ENCODE measurements around the gene RNU6-1. TPM values are rescaled to one million over a fixed set of nuclear protein-coding genes. Genes with fewer than 3 reads are reported as not detected.

Gene RNU6-1
- total RNA-seq, 2 experiments from 2014 or later = not detected

DNA sequence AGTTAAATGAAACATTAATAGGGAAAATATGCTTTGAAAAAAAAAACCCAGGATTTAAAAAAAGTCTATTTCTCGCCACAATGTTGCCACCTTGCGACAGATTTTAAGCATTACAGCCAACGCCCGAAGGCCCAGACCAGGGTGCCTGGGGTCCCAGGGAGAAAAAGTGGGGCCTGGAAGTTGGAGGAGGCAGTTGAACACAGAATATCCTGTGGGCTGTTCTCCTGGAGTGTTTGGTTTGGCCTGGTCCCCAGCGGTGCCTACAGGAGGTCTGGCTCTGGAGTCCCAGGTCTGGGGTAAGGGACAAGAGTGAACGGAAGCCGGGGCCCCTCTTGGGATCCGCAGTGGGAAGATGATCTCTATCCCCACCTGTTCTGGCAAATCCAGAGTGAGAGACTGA lies 3.4 kb downstream of the RNU6-1 start:
- CTCF ChIA-PET (ENCODE audit: unreplicated experiment) = no interaction called here
- Histone ChIP-seq H3K9me2 (ENCODE audit: insufficient read depth, low read length) (no peaks in the 10 kb centered on the region), H3K4me1 (ENCODE audit: insufficient read depth, low read length, poor library complexity, severe bottlenecking) (peaks cover 73% of the 10 kb centered on the region), H4K20me1 (ENCODE audit: insufficient read depth, low read length) (no peaks in the 10 kb centered on the region), H2AFZ (ENCODE audit: low read length) (peak overlapping the region; percentile 22; the same call in 1 of the 2 replicates), H3K27ac (ENCODE audit: low read depth, low read length, poor library complexity, severe bottlenecking) (no peak overlapping the region), H3K36me3 (ENCODE audit: insufficient read depth, low read length) (no peaks in the 10 kb centered on the region), H3K4me2 (ENCODE audit: low read length) (peak overlapping the region; percentile 63; the same call in 1 of the 2 replicates), H3K79me2 (ENCODE audit: insufficient read depth, low read depth, low read length) (no peaks in the 10 kb centered on the region), H3K4me3 (ENCODE audit: low read depth, low read length, poor library complexity, severe bottlenecking) (no peak overlapping the region), H3K9me3 (ENCODE audit: low read length) (no peaks in the 10 kb centered on the region)
- TF ChIP-seq EZH2phosphoT487 (IDR thresholded peaks at IDR 0.05; ENCODE audit: borderline replicate concordance, low read depth, low read length) = no peak
- TF ChIP-seq, protein P1, sequence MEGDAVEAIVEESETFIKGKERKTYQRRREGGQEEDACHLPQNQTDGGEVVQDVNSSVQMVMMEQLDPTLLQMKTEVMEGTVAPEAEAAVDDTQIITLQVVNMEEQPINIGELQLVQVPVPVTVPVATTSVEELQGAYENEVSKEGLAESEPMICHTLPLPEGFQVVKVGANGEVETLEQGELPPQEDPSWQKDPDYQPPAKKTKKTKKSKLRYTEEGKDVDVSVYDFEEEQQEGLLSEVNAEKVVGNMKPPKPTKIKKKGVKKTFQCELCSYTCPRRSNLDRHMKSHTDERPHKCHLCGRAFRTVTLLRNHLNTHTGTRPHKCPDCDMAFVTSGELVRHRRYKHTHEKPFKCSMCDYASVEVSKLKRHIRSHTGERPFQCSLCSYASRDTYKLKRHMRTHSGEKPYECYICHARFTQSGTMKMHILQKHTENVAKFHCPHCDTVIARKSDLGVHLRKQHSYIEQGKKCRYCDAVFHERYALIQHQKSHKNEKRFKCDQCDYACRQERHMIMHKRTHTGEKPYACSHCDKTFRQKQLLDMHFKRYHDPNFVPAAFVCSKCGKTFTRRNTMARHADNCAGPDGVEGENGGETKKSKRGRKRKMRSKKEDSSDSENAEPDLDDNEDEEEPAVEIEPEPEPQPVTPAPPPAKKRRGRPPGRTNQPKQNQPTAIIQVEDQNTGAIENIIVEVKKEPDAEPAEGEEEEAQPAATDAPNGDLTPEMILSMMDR (conservative IDR thresholded peaks at IDR 0.05; ENCODE audit: low read length) = peak; percentile 97
- intact Hi-C loops (cut with micrococcal nuclease; ENCODE audit: unreplicated experiment) = loop anchor here (1.0 to 5.0 kb wide), 4 partner anchors 294 to 890 kb away; partner anchors contain the start of genes C15orf61 and MAP2K5
- POLR2A ChIA-PET = interaction anchor here (0.7 to 2.1 kb wide), 5 partner anchors 16 to 266 kb away, joined by 3 to 6 read pairs (median 3); no protein-coding TSS in a partner anchor
- peak; percentile 73 for DNase-seq (ENCODE audit: low spot score)
- no TSS peak for BruUV-seq (replicated peaks)

DNA sequence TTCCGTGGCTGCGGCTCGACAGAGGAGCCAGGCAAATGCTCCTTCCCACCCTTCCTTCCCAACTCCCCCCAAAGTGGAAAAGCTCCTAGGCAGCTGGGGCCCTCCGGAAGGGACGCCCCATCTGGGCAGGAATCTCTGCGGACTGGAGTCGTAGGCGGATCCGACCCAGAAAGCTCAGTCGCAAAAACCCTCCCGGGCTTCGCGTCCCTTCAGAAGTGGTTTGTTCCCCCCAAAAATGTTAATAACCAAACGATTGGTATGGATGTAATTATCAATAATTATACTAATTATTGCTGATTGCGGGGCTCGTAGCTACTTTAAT lies 3.8 kb downstream of the RNU6-1 start:
- Histone ChIP-seq H4K20me1 (ENCODE audit: insufficient read depth, low read length) (no peaks in the 10 kb centered on the region), H3K4me2 (ENCODE audit: low read length) (peak overlapping the region; percentile 63), H3K4me3 (ENCODE audit: low read depth, low read length, poor library complexity, severe bottlenecking) (no peak overlapping the region), H3K36me3 (ENCODE audit: insufficient read depth, low read length) (no peaks in the 10 kb centered on the region), H3K9me2 (ENCODE audit: insufficient read depth, low read length) (no peaks in the 10 kb centered on the region), H3K79me2 (ENCODE audit: insufficient read depth, low read depth, low read length) (no peaks in the 10 kb centered on the region), H3K27ac (ENCODE audit: low read depth, low read length, poor library complexity, severe bottlenecking) (no peak overlapping the region), H2AFZ (ENCODE audit: low read length) (peak overlapping the region; percentile 62; the same call in 1 of the 2 replicates), H3K4me1 (ENCODE audit: insufficient read depth, low read length, poor library complexity, severe bottlenecking) (peaks cover 70% of the 10 kb centered on the region), H3K9me3 (ENCODE audit: low read length) (no peaks in the 10 kb centered on the region)
- intact Hi-C loops (cut with micrococcal nuclease; ENCODE audit: unreplicated experiment) = loop anchor here (1.0 to 5.0 kb wide), 4 partner anchors 294 to 889 kb away; partner anchors contain the start of genes C15orf61 and MAP2K5
- no peak for DNase-seq (ENCODE audit: low spot score)
- POLR2A ChIA-PET = interaction anchor here (0.7 to 2.1 kb wide), 5 partner anchors 16 to 266 kb away, joined by 3 to 6 read pairs (median 3); no protein-coding TSS in a partner anchor
- TF ChIP-seq, protein P1 (conservative IDR thresholded peaks at IDR 0.05; ENCODE audit: low read length) = no peak
- no TSS peak for BruUV-seq (replicated peaks)
- CTCF ChIA-PET (ENCODE audit: unreplicated experiment) = no interaction called here
